Vagina (tissue), 2 donors: ENCODE results near the gene ABCA13.

ENCODE experiments used
- POLR2A ChIP-seq, 2 donors: fragments of 450-650 bp; IDR thresholded peaks; one replicate each; pipeline ENCODE4 v1.6.1; 2017; ENCODE audit warnings: antibody characterized with exemption in 2 of 2, mild to moderate bottlenecking in 2 of 2, moderate library complexity in 2 of 2
- POLR2AphosphoS5 ChIP-seq, 2 donors: sonication (generic); formaldehyde crosslinking; IDR thresholded peaks; one replicate each; pipeline ENCODE4 v1.9.0; 2017; ENCODE audit warnings: antibody characterized with exemption in 2 of 2, mild to moderate bottlenecking in 2 of 2, low read depth in 1 of 2; ENCODE audit not compliant: insufficient read depth in 1 of 2
- TF ChIP-seq, protein P1 (sequence below), 3 experiments: fragments of 450-650 bp in 2 of 3; fragments of 200-600 bp in 1 of 3; sonication (generic) in 1 of 3; IDR thresholded peaks; one replicate each; pipeline ENCODE4 v1.5.1; 2017 to 2019; ENCODE audit warnings: antibody characterized with exemption in 3 of 3, mild to moderate bottlenecking in 2 of 3, moderate library complexity in 2 of 3

DNA sequence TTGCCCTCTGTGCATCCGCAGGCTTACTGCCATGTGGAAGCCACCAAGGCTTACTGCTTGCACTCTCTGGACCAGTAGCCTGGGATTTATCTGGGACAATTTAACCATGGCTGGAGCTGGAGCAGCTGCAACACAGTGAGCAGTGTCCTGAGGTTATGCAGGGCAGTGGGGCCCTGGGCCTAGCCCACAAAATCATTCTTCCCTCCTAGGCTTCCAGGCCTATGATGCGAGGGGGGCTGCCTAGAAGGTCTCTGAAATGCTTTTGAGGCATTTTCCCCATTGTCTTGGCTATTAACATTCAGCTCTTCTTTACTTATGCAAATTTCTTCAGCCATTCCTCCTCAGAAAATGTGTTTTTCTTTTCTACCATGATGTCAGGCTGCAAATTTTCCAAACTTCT is 439.4 kb downstream of the ABCA13 start:
- TF ChIP-seq POLR2A (IDR thresholded peaks at IDR 0.05) (no peak), POLR2AphosphoS5 (IDR thresholded peaks at IDR 0.05; ENCODE audit: insufficient read depth in 1 of 2, low read depth in 1 of 2) (no peak)
- TF ChIP-seq, protein P1, sequence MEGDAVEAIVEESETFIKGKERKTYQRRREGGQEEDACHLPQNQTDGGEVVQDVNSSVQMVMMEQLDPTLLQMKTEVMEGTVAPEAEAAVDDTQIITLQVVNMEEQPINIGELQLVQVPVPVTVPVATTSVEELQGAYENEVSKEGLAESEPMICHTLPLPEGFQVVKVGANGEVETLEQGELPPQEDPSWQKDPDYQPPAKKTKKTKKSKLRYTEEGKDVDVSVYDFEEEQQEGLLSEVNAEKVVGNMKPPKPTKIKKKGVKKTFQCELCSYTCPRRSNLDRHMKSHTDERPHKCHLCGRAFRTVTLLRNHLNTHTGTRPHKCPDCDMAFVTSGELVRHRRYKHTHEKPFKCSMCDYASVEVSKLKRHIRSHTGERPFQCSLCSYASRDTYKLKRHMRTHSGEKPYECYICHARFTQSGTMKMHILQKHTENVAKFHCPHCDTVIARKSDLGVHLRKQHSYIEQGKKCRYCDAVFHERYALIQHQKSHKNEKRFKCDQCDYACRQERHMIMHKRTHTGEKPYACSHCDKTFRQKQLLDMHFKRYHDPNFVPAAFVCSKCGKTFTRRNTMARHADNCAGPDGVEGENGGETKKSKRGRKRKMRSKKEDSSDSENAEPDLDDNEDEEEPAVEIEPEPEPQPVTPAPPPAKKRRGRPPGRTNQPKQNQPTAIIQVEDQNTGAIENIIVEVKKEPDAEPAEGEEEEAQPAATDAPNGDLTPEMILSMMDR (IDR thresholded peaks at IDR 0.05) = no peak
